SK-N-MC (cell line): ENCODE measurements around the gene MSH3.

Experiments used
- DNase-seq: peaks from one replicate; pipeline ENCODE4 v3.0.0-alpha.2; 2011; ENCODE audit warnings: low read depth, low spot score
- H3K27ac ChIP-seq: fragments of 200-600 bp; sonication (generic); 2 replicates; pipeline ENCODE4 v1.5.1; 2016; ENCODE audit warnings: mixed run types
- H3K36me3 ChIP-seq: fragments of 200-600 bp; sonication (generic); 2 replicates; pipeline ENCODE4 v1.6.1; 2017; ENCODE audit warnings: antibody characterized with exemption, low read length, mixed read lengths; ENCODE audit not compliant: insufficient read depth
- H3K4me3 ChIP-seq: fragments of 200-600 bp; sonication (generic); 2 replicates; pipeline ENCODE4 v1.5.1; 2016
- H3K9ac ChIP-seq: fragments of 200-600 bp; sonication (generic); 2 replicates; pipeline ENCODE4 v1.8.0; 2017; ENCODE audit warnings: mixed run types, mixed read lengths; ENCODE audit not compliant: insufficient read length
- H3K9me3 ChIP-seq: fragments of 200-600 bp; sonication (generic); 2 replicates; pipeline ENCODE4 v1.6.1; 2017; ENCODE audit warnings: low read depth, mild to moderate bottlenecking, antibody characterized with exemption, low read length, moderate library complexity, mixed read lengths
- EZH2 ChIP-seq: fragments of 200-600 bp; sonication (generic); IDR thresholded peaks from one replicate; pipeline ENCODE4 v1.6.1; 2017; ENCODE audit warnings: antibody characterized with exemption
- FOXP2 ChIP-seq: optimal IDR thresholded peaks from 2 replicates; pipeline ENCODE3; 2011; ENCODE audit warnings: mild to moderate bottlenecking, moderate library complexity; ENCODE audit not compliant: insufficient read depth; ENCODE audit errors: extremely low read length, control extremely low read depth
- POLR2AphosphoS5 ChIP-seq: IDR thresholded peaks from 2 replicates; pipeline ENCODE4 v1.6.1; 2012; ENCODE audit warnings: mild to moderate bottlenecking, low read depth, low read length, borderline replicate concordance

Gene MSH3

GRCh38 chr5:80904533-80905187 lies 250.2 kb downstream of the MSH3 start:
- Histone ChIP-seq H3K4me3 (no peak overlapping the region), H3K9me3 (no peaks in the 10 kb centered on the region), H3K36me3 (no peaks in the 10 kb centered on the region), H3K9ac (no peak overlapping the region), H3K27ac (no peak overlapping the region)
- TF ChIP-seq EZH2: no peak
- no peak for TF ChIP-seq POLR2AphosphoS5
- no peak for TF ChIP-seq FOXP2
- DNase-seq: no peak

GRCh38 chr5:80905405-80905804 lies 251.0 kb downstream of the MSH3 start:
- H3K4me3 ChIP-seq: no peak overlapping the region
- H3K36me3 ChIP-seq: no peaks in the 10 kb centered on the region
- H3K9me3 ChIP-seq: no peaks in the 10 kb centered on the region
- no peak for TF ChIP-seq FOXP2
- no peak for TF ChIP-seq EZH2
- no peak for TF ChIP-seq POLR2AphosphoS5
- no peak overlapping the region for H3K27ac ChIP-seq
- no peak overlapping the region for H3K9ac ChIP-seq
- DNase-seq: no peak

DNA sequence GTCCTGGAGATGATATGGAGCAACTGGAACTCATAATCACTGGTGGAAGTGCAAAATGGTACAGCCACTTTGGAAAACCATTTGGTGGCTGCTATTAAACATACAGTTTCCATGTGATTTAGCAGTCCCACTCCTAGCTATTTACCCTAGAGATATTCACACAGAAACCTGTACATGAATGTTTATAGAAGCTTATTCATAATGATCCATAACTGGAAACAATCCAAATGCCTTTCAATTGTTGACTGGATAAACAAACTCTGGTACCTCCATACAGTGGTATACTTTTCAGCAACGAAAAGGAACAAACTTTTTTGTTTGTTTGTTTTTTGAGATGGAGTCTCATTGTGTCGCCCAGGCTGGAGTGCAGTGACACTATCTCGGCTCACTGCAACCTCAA lies 258.0 kb downstream of the MSH3 start:
- Histone ChIP-seq H3K9me3 (no peaks in the 10 kb centered on the region), H3K9ac (no peak overlapping the region), H3K27ac (no peak overlapping the region), H3K36me3 (no peaks in the 10 kb centered on the region), H3K4me3 (no peak overlapping the region)
- DNase-seq: no peak
- no peak for TF ChIP-seq POLR2AphosphoS5
- TF ChIP-seq EZH2: no peak
- TF ChIP-seq FOXP2: no peak

GRCh38 chr5:80915716-80916115 lies 261.3 kb downstream of the MSH3 start:
- no peak for DNase-seq
- H3K36me3 ChIP-seq: no peaks in the 10 kb centered on the region
- H3K4me3 ChIP-seq: no peak overlapping the region
- no peak overlapping the region for H3K27ac ChIP-seq
- TF ChIP-seq EZH2 (no peak), FOXP2 (no peak), POLR2AphosphoS5 (no peak)
- H3K9me3 ChIP-seq: no peaks in the 10 kb centered on the region
- H3K9ac ChIP-seq: no peak overlapping the region

GRCh38 chr5:80916676-80917075 lies 262.2 kb downstream of the MSH3 start:
- H3K9ac ChIP-seq: peak overlapping the region; percentile 24
- TF ChIP-seq FOXP2 (no peak), POLR2AphosphoS5 (no peak), EZH2 (no peak)
- DNase-seq: no peak
- peak overlapping the region; percentile 7; the same call in 1 of the 2 replicates for H3K4me3 ChIP-seq
- peak overlapping the region; percentile 57 for H3K27ac ChIP-seq
- no peaks in the 10 kb centered on the region for H3K9me3 ChIP-seq
- no peaks in the 10 kb centered on the region for H3K36me3 ChIP-seq

DNA sequence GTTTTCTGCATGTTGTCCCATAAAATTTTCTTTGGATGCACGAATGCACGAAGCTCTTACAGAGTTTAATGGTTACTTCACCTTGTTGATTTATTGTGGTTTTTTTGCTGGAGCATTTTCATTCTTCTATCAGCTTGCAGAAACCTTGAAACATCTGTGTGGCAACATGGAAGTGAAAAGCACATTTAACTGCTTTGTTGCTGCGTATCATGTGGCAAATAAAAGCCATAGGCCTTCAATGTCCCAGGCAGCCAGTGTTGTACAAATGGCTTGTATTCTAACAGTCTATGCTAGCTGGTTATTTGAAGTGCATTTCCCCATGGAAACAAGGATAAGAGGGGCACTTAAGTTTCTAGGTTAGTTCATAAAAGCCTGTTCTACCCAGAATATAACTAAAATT lies 263.2 kb downstream of the MSH3 start:
- TF ChIP-seq EZH2: no peak
- no peak overlapping the region for H3K9ac ChIP-seq
- H3K4me3 ChIP-seq: 0 out of 2 replicates have a peak overlapping the region, but pooled peaks have one; percentile 13
- no peak for DNase-seq
- no peak overlapping the region for H3K27ac ChIP-seq
- H3K9me3 ChIP-seq: no peaks in the 10 kb centered on the region
- H3K36me3 ChIP-seq: no peaks in the 10 kb centered on the region

- H3K9me3 ChIP-seq: no peaks in the 10 kb centered on the region
- H3K4me3 ChIP-seq: no peak overlapping the region
- no peaks in the 10 kb centered on the region for H3K36me3 ChIP-seq
- H3K9ac ChIP-seq: no peak overlapping the region
- DNase-seq: no peak
- TF ChIP-seq POLR2AphosphoS5 (no peak), EZH2 (no peak)
- no peak overlapping the region for H3K27ac ChIP-seq
These were observed 265.3 kb downstream of the MSH3 start for GRCh38 chr5:80919678-80920196.

GRCh38 chr5:80920333-80920732 lies 265.9 kb downstream of the MSH3 start:
- Histone ChIP-seq H3K4me3 (no peak overlapping the region), H3K36me3 (no peaks in the 10 kb centered on the region), H3K9me3 (no peaks in the 10 kb centered on the region), H3K27ac (no peak overlapping the region), H3K9ac (no peak overlapping the region)
- DNase-seq: no peak
- TF ChIP-seq EZH2: no peak
- TF ChIP-seq FOXP2: no peak
- TF ChIP-seq POLR2AphosphoS5: no peak

DNA sequence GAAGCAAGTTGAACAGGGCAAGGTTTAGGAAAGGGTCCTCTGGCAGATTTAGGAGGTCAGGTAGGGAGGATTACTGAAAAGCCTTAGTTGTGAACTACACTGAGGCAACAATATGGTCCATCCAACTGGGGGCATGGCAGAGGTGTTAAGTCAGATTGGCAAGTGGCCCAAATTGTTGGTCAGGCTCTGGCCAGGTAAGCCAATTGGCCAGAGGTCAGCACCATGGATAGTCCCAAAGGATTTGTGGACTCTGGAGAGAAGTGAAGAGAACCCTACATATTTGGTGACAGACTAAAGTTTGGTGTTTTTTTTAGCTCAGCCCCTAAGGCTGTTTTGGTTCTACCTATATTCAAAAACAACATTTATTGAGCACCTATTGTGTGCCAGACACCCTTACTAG lies 266.6 kb downstream of the MSH3 start:
- no peak for TF ChIP-seq FOXP2
- no peak for TF ChIP-seq POLR2AphosphoS5
- no peak overlapping the region for H3K9ac ChIP-seq
- H3K27ac ChIP-seq: no peak overlapping the region
- H3K9me3 ChIP-seq: no peaks in the 10 kb centered on the region
- no peak for DNase-seq
- no peak overlapping the region for H3K4me3 ChIP-seq
- H3K36me3 ChIP-seq: no peaks in the 10 kb centered on the region
